ENCODE data around the gene CIZ1. TPM values are rescaled to one million over a fixed set of nuclear protein-coding genes. Genes with fewer than 3 reads are reported as not detected.

The CIZ1 gene
- total RNA-seq, 1 experiment from 2014 or later: 133 TPM

DNA sequence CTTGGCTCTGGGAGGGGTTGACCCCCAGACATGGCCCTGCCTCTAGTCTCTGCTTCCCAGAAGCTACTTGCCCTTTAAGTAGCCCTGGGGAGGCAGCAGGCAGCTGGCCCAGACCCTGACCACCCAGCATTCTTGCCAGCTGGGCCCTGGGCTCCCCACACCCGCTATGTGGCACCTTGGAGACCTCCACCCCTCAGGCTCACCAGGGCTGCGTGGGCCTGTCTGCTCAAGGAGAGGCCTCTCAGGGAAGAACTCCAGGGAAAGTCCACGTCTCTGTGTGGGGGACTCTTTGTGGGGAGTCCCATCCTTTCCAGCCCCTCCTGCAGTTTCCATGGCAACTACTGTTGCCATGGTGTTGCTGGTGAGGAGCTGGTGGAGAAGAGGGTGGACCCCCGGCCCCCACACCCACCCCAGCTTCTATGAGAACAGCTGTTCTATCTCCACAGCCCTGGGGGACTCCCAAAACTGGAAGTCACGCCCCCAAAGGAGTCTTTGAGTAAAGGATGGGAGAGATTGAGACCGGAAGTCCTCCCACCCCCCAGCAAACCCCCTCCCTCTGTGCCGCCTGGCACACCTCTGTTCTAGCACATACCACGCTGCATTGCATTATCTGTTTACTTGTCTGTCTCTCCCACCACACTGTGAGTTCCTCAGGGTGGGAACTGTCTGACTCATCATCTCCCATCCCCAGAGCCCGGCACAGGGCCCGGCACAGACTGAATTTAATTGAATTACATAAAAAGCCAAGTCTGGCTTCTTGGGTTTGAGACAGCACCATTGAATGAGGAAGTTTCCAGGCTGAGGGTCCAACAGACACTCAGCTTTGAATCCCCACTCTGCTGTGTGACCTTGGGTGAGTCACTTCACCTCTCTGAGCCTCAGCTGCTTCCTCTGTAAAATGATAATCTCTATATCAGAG lies 24.4 kb upstream of the CIZ1 start:
- H3K36me3 Mint-ChIP-seq (ENCODE audit: insufficient read depth, unreplicated experiment): no peaks in the 10 kb centered on the region
- peaks cover 19% of the 10 kb centered on the region for H3K27me3 Mint-ChIP-seq (ENCODE audit: insufficient read depth, unreplicated experiment)
- TF ChIP-seq, protein P1, sequence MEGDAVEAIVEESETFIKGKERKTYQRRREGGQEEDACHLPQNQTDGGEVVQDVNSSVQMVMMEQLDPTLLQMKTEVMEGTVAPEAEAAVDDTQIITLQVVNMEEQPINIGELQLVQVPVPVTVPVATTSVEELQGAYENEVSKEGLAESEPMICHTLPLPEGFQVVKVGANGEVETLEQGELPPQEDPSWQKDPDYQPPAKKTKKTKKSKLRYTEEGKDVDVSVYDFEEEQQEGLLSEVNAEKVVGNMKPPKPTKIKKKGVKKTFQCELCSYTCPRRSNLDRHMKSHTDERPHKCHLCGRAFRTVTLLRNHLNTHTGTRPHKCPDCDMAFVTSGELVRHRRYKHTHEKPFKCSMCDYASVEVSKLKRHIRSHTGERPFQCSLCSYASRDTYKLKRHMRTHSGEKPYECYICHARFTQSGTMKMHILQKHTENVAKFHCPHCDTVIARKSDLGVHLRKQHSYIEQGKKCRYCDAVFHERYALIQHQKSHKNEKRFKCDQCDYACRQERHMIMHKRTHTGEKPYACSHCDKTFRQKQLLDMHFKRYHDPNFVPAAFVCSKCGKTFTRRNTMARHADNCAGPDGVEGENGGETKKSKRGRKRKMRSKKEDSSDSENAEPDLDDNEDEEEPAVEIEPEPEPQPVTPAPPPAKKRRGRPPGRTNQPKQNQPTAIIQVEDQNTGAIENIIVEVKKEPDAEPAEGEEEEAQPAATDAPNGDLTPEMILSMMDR (IDR thresholded peaks at IDR 0.05; ENCODE audit: unreplicated experiment): no peak
- no peaks in the 10 kb centered on the region for H3K9me3 Mint-ChIP-seq (ENCODE audit: unreplicated experiment)
- H3K4me3 Mint-ChIP-seq (ENCODE audit: unreplicated experiment): no peak overlapping the region
- H3K4me1 Mint-ChIP-seq (ENCODE audit: insufficient read depth, unreplicated experiment): peaks cover 8% of the 10 kb centered on the region
- peak; percentile 12 for DNase-seq (ENCODE audit: unreplicated experiment)
- no TSS peak for BruUV-seq (replicated peaks)
- POLR2A ChIA-PET: interaction anchor here (1.5 kb wide), 1 partner anchor 22 kb away, joined by 7 read pairs; no protein-coding TSS in a partner anchor
- intact Hi-C loops (cut with micrococcal nuclease): no loop called here
- CTCF ChIA-PET: interaction anchor here (0.6 kb wide), 1 partner anchor 12 kb away, joined by 4 read pairs; no protein-coding TSS in a partner anchor
- no peak overlapping the region for H3K27ac Mint-ChIP-seq (ENCODE audit: low read depth, unreplicated experiment)

DNA sequence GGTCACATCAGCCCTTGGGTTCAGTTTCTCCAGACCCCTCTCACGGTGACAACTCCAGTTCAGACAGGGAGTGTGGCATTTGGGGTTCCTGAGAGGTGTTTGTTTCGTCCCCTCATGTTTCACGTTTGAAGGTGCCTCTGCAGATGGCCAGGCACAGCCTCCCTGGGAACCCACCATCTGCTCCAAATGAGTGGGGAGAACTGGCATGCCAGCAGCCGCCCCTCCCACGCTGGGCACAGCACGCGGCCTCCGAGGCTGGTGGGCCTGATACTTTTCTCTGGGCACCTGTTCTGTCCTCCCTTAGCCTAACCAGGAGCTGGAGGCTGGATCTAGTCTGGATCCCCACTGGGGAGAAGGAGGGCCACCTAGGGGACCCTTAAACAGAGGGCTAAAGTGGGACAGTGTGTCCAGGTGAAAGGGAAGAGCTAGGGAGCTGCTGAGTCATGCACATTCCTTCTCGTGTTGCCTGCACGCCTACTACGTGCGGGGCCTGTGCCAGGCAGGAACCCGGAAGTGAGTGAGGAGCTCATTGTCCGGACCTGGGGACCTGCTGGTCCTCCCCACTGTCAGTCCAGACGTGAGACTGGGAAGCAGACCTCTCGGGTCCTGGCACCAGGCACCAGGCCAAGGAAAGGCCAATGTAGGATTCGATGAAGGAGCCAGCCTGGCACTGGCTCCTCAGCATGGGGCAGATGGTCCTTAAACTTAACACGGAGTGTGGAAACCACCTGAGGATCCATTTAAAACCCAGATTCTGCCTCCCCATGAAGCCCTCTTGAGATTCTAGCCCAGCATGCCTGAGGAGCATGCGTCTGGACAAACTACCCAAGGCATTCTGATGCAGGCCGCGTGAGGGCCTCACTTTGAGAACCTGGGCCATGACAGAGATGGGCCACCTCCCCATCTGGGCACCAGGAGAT lies 23.5 kb upstream of the CIZ1 start:
- no peaks in the 10 kb centered on the region for H3K9me3 Mint-ChIP-seq (ENCODE audit: unreplicated experiment)
- peaks cover 8% of the 10 kb centered on the region for H3K4me1 Mint-ChIP-seq (ENCODE audit: insufficient read depth, unreplicated experiment)
- no peak overlapping the region for H3K27ac Mint-ChIP-seq (ENCODE audit: low read depth, unreplicated experiment)
- ChIA-PET POLR2A (interaction anchor here (0.6 kb wide), 1 partner anchor 1342 kb away, joined by 4 read pairs; no protein-coding TSS in a partner anchor), CTCF (interaction anchor here (0.7 kb wide), 1 partner anchor 37 kb away, joined by 3 read pairs; no protein-coding TSS in a partner anchor)
- BruUV-seq (replicated peaks): no TSS peak
- DNase-seq (ENCODE audit: unreplicated experiment): no peak
- intact Hi-C loops (cut with micrococcal nuclease): no loop called here
- H3K27me3 Mint-ChIP-seq (ENCODE audit: insufficient read depth, unreplicated experiment): peaks cover 15% of the 10 kb centered on the region
- TF ChIP-seq, protein P1 (IDR thresholded peaks at IDR 0.05; ENCODE audit: unreplicated experiment): no peak
- H3K36me3 Mint-ChIP-seq (ENCODE audit: insufficient read depth, unreplicated experiment): no peaks in the 10 kb centered on the region
- H3K4me3 Mint-ChIP-seq (ENCODE audit: unreplicated experiment): no peak overlapping the region

DNA sequence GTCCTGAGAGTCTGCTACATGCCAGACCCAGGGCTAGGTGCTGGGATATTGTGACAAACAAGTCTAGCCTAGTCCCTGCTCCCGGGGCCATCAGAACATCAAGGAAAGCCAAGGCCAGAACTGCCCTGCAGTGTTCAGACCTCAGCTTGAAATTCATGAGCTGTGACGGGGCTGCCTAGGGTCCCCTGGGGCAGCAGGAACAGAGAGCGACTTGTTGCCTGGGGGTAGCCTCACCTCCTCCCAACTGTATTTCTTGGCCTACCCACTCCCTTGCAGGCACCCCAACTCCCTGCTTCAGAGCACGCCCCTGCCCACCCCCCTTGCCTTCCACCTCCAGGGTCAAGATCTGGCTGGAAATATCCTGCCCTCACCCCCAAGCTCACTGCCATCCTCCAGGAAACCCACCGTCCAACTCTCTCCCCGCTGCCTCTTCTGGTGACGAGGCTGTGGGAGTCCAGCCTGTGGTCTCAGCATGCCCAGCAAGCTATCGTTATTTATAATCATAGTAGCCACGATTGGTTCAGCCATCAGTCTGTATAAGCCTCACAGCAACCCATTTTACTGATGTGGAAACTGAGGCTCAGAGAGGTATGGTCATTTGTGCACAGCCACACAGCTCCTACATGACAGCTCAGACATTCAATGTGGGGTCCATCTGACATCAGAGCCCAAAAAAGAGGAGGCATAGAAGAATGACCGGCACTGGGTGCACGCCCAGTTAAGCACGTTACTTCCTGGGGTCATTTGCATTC lies 22.6 kb upstream of the CIZ1 start:
- Mint-ChIP-seq H3K27me3 (ENCODE audit: insufficient read depth, unreplicated experiment) (peaks cover 15% of the 10 kb centered on the region), H3K4me3 (ENCODE audit: unreplicated experiment) (no peak overlapping the region), H3K4me1 (ENCODE audit: insufficient read depth, unreplicated experiment) (peaks cover 8% of the 10 kb centered on the region), H3K36me3 (ENCODE audit: insufficient read depth, unreplicated experiment) (no peaks in the 10 kb centered on the region), H3K27ac (ENCODE audit: low read depth, unreplicated experiment) (no peak overlapping the region), H3K9me3 (ENCODE audit: unreplicated experiment) (no peaks in the 10 kb centered on the region)
- no TSS peak for BruUV-seq (replicated peaks)
- TF ChIP-seq, protein P1 (IDR thresholded peaks at IDR 0.05; ENCODE audit: unreplicated experiment): no peak
- ChIA-PET POLR2A (interaction anchor here (0.6 kb wide), 1 partner anchor 1341 kb away, joined by 4 read pairs; no protein-coding TSS in a partner anchor), CTCF (interaction anchor here (0.7 kb wide), 1 partner anchor 38 kb away, joined by 3 read pairs; no protein-coding TSS in a partner anchor)
- intact Hi-C loops (cut with micrococcal nuclease): no loop called here
- no peak for DNase-seq (ENCODE audit: unreplicated experiment)
